Spleen (tissue), 11 donors: ENCODE results near the gene JARID2. TPM values are rescaled to one million over a fixed set of nuclear protein-coding genes. Genes with fewer than 3 reads are reported as not detected.

ENCODE experiments used
- DNase-seq: peaks from one replicate; pipeline ENCODE4 v3.0.0-alpha.2; 2020
- H3K27ac ChIP-seq, 8 donors: fragments of 200-600 bp; sonication (generic) in 7 of 8; 1 replicate in 4 of 8; 2 replicates in 4 of 8; pipeline versions ENCODE4 v1.5.0 to v1.8.0; 2016 to 2021; ENCODE audit warnings: inconsistent platforms in 4 of 8, mild to moderate bottlenecking in 4 of 8, moderate library complexity in 1 of 8
- H3K27me3 ChIP-seq, 7 donors: fragments of 200-600 bp; sonication (generic) in 6 of 7; replicated peaks in 1 of 7; 1 replicate in 4 of 7; 2 replicates in 3 of 7; pipeline versions ENCODE4 v1.5.0 to v1.8.0; 2016 to 2021; ENCODE audit warnings: inconsistent platforms in 3 of 7, mild to moderate bottlenecking in 1 of 7
- H3K36me3 ChIP-seq, 6 donors: fragments of 200-600 bp; sonication (generic) in 5 of 6; 1 replicate in 4 of 6; 2 replicates in 2 of 6; pipeline versions ENCODE4 v1.5.0 to v1.8.0; 2016 to 2021; ENCODE audit warnings: inconsistent platforms in 2 of 6
- H3K4me1 ChIP-seq, 6 donors: fragments of 200-600 bp; sonication (generic) in 5 of 6; 1 replicate in 3 of 6; 2 replicates in 3 of 6; pipeline versions ENCODE4 v1.5.0 to v1.8.0; 2016 to 2021; ENCODE audit warnings: inconsistent platforms in 3 of 6
- H3K4me3 ChIP-seq, 8 donors: fragments of 200-600 bp; sonication (generic) in 7 of 8; 1 replicate in 4 of 8; 2 replicates in 4 of 8; pipeline versions ENCODE4 v1.5.0 to v1.8.0; 2016 to 2021; ENCODE audit warnings: inconsistent platforms in 4 of 8, mild to moderate bottlenecking in 4 of 8, moderate library complexity in 2 of 8
- H3K9me3 ChIP-seq, 8 donors: fragments of 200-600 bp; sonication (generic) in 7 of 8; 1 replicate in 4 of 8; 2 replicates in 4 of 8; pipeline versions ENCODE4 v1.5.0 to v1.8.0; 2016 to 2021; ENCODE audit warnings: inconsistent platforms in 4 of 8
- POLR2A ChIP-seq, 3 donors: fragments of 450-650 bp; IDR thresholded peaks; one replicate each; pipeline ENCODE4 v1.5.1; 2017; ENCODE audit warnings: antibody characterized with exemption in 3 of 3, mild to moderate bottlenecking in 1 of 3
- POLR2AphosphoS5 ChIP-seq, 3 donors: sonication (generic); formaldehyde crosslinking; IDR thresholded peaks; one replicate each; pipeline ENCODE4 v1.5.1; 2017; ENCODE audit warnings: antibody characterized with exemption in 3 of 3
- WGBS, 5 donors: extraction: QIAGEN DNeasy Blood & Tissue Kit in 3 of 5; methylation state at CpG; one replicate each; pipeline versions ENCODE4 v1.1.5 to v1.1.7; 2013 to 2018; 5-methylcytosine and 5-hydroxymethylcytosine counted together
- intact Hi-C: fragments of 100-400 bp; cut with DNase I; formaldehyde crosslinking; loops from one replicate; pipeline ENCODE4 v1.15.0; 2023; ENCODE audit warnings: low total_unique reads
- polyA plus RNA-seq, 3 donors: library from polyadenylated mRNA; stranded (reverse); fragments of 200-250 nt; gene quantifications; one replicate each; pipeline ENCODE4 v1.2.1, GENCODE V29; 2013
- total RNA-seq, 7 donors: library from RNA; depleted of rRNA in 3 of 7; stranded (reverse); fragments of >200 nt in 3 of 7; fragmentation: NEBNext Ultra II Directional in 4 of 7; extraction: Animal tissue kit (Norgen Biotek cat#: 25700) in 4 of 7; gene quantifications; one replicate each; pipeline versions ENCODE4 v1.1.0 to v1.2.1, GENCODE V29; 2016 to 2021
- TF ChIP-seq, protein P1 (sequence below), 11 experiments: fragments of 200-600 bp in 7 of 11; fragments of 450-650 bp in 4 of 11; sonication (generic) in 4 of 11; IDR thresholded peaks in 8 of 11; conservative IDR thresholded peaks in 3 of 11; 1 replicate in 7 of 11; 2 replicates in 4 of 11; pipeline versions ENCODE4 v1.4.0 to v1.8.0; 2016 to 2021; ENCODE audit warnings: antibody characterized with exemption in 11 of 11, inconsistent platforms in 4 of 11, mild to moderate bottlenecking in 1 of 11
- donor health status: healthy with polysubstance abuse.
- donor health status: DM: no; HTN: no; CAD: no; lungs with moderate emphysema.
- donor health status: DM: no; HTN: no; CAD: no.
- donor health status: Bipolar disorder and iron deficiency.
- donor health status: healthy.
- donor health status: DM: no; HTN: no; CAD: no.
- donor health status: DM: yes; HTN: yes; CAD: no.

Gene JARID2
- total and polyA plus RNA-seq, 10 donors, result 4.4 to 27.1 (median 20.6) TPM

- H3K27me3 ChIP-seq, result no peaks in the 10 kb centered on the region
- H3K9me3 ChIP-seq, result no peaks in the 10 kb centered on the region
- no peak overlapping the region for H3K4me3 ChIP-seq
- no peaks in the 10 kb centered on the region for H3K36me3 ChIP-seq
- peaks cover 19 to 77% (median 24%) of the 10 kb centered on the region in 6 donors for H3K4me1 ChIP-seq
- WGBS, 5 donors, result 55 to 83% (median 73%) methylated on average over 2 of the region's 2 CpGs
- TF ChIP-seq POLR2A (IDR thresholded peaks at IDR 0.05) (no peak), POLR2AphosphoS5 (IDR thresholded peaks at IDR 0.05) (no peak)
- TF ChIP-seq, protein P1, sequence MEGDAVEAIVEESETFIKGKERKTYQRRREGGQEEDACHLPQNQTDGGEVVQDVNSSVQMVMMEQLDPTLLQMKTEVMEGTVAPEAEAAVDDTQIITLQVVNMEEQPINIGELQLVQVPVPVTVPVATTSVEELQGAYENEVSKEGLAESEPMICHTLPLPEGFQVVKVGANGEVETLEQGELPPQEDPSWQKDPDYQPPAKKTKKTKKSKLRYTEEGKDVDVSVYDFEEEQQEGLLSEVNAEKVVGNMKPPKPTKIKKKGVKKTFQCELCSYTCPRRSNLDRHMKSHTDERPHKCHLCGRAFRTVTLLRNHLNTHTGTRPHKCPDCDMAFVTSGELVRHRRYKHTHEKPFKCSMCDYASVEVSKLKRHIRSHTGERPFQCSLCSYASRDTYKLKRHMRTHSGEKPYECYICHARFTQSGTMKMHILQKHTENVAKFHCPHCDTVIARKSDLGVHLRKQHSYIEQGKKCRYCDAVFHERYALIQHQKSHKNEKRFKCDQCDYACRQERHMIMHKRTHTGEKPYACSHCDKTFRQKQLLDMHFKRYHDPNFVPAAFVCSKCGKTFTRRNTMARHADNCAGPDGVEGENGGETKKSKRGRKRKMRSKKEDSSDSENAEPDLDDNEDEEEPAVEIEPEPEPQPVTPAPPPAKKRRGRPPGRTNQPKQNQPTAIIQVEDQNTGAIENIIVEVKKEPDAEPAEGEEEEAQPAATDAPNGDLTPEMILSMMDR (IDR thresholded peaks at IDR 0.05 in 8 of 11, conservative IDR thresholded peaks at IDR 0.05 in 3 of 11), result no peak
- DNase-seq, result no peak
- H3K27ac ChIP-seq, result no peak overlapping the region
- intact Hi-C loops, result no loop called here
Measured at GRCh38 chr6:15550546-15551123, 304.8 kb downstream of the JARID2 start.

DNA sequence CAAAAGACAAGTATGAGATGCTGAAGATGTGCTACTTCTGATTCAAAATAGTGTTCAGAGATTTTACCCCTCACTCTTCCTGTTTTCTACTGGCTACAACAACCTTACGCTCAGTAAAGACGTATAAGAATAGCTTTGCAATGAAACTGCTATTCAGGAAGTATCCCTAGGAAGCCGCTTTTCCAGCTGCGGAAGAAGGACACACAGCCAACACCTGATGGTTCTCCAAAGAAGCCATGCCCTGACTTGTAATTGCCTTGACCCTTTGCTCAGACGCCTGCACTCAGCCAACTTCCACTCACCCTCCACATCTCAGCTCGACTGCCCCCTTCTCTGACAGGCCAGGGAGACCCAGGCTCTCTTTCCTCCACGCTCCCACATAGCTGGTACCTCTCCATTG lies 305.4 kb downstream of the JARID2 start:
- H3K27me3 ChIP-seq, result no peaks in the 10 kb centered on the region
- DNase-seq, result no peak
- peaks cover 19 to 80% (median 24%) of the 10 kb centered on the region in 6 donors for H3K4me1 ChIP-seq
- H3K36me3 ChIP-seq, result no peaks in the 10 kb centered on the region
- H3K9me3 ChIP-seq, result no peaks in the 10 kb centered on the region
- TF ChIP-seq POLR2AphosphoS5 (IDR thresholded peaks at IDR 0.05), result no peak
- TF ChIP-seq, protein P1 (IDR thresholded peaks at IDR 0.05 in 8 of 11, conservative IDR thresholded peaks at IDR 0.05 in 3 of 11), result no peak
- no peak for TF ChIP-seq POLR2A (IDR thresholded peaks at IDR 0.05)
- intact Hi-C loops, result no loop called here
- 63 to 74% (median 67%) methylated on average over 7 of the region's 7 CpGs for WGBS, 5 donors
- peak overlapping the region in 4 of 8 donors; percentile 21 to 52 (median 38) for H3K27ac ChIP-seq
- no peak overlapping the region for H3K4me3 ChIP-seq

- Histone ChIP-seq H3K9me3 (no peaks in the 10 kb centered on the region), H3K4me1 (peaks cover 19 to 83% (median 24%) of the 10 kb centered on the region in 6 donors), H3K27ac (peak overlapping the region in 4 of 8 donors; percentile 21 to 52 (median 38)), H3K36me3 (no peaks in the 10 kb centered on the region), H3K4me3 (no peak overlapping the region), H3K27me3 (no peaks in the 10 kb centered on the region)
- peak; percentile 83 for DNase-seq
- intact Hi-C loops, result no loop called here
- TF ChIP-seq POLR2A (IDR thresholded peaks at IDR 0.05) (no peak), POLR2AphosphoS5 (IDR thresholded peaks at IDR 0.05) (peak in 2 of 3 donors; percentile 67 to 84)
- TF ChIP-seq, protein P1 (IDR thresholded peaks at IDR 0.05 in 8 of 11, conservative IDR thresholded peaks at IDR 0.05 in 3 of 11), result no peak
- WGBS, 5 donors, result 25 to 39% (median 32%) methylated on average over 6 of the region's 6 CpGs
Measured at GRCh38 chr6:15551798-15552197, 305.9 kb downstream of the JARID2 start.

- no peak overlapping the region for H3K4me3 ChIP-seq
- H3K27ac ChIP-seq, result peak overlapping the region in 1 of 8 donors; percentile 52
- TF ChIP-seq, protein P1 (IDR thresholded peaks at IDR 0.05 in 8 of 11, conservative IDR thresholded peaks at IDR 0.05 in 3 of 11), result no peak
- no peak for TF ChIP-seq POLR2AphosphoS5 (IDR thresholded peaks at IDR 0.05)
- 91 to 98% (median 92%) methylated on average over 2 of the region's 2 CpGs for WGBS, 5 donors
- H3K4me1 ChIP-seq, result peaks cover 19 to 77% (median 24%) of the 10 kb centered on the region in 6 donors
- H3K9me3 ChIP-seq, result no peaks in the 10 kb centered on the region
- H3K36me3 ChIP-seq, result no peaks in the 10 kb centered on the region
- no peak for DNase-seq
- intact Hi-C loops, result no loop called here
- no peaks in the 10 kb centered on the region for H3K27me3 ChIP-seq
Measured at GRCh38 chr6:15553031-15553430, 307.2 kb downstream of the JARID2 start.
